ENCODE results near the gene HOXD12. TPM values are rescaled to one million over a fixed set of nuclear protein-coding genes. Genes with fewer than 3 reads are reported as not detected.

HOXD12 gene
- total RNA-seq, 3 donors from 2014 or later (not counting 1 experiment from before 2014, with no cell fraction given): not detected

- no peak overlapping the region for H3K4me3 Mint-ChIP-seq
- H3K4me1 ChIP-seq (ENCODE audit: control insufficient read depth, insufficient read depth, low read length): peaks cover 12% of the 10 kb centered on the region
- no peak overlapping the region for H3K27ac ChIP-seq (ENCODE audit: low read length)
- peaks cover 78 to 83% of the 10 kb centered on the region in 2 donors for H3K27me3 Mint-ChIP-seq (ENCODE audit: low read depth in 2 of 2)
- no peaks in the 10 kb centered on the region for H3K36me3 ChIP-seq (ENCODE audit: control insufficient read depth, insufficient read depth, low read length)
- ATAC-seq (no peak), DNase-seq (peak in 1 of 2 donors; percentile 9)
- H3K9me3 ChIP-seq (ENCODE audit: control insufficient read depth, insufficient read depth, low read length): peaks cover 4% of the 10 kb centered on the region
- TF ChIP-seq CTCF (IDR thresholded peaks at IDR 0.05): no peak
- no peaks in the 10 kb centered on the region for H3K36me3 Mint-ChIP-seq
- H3K4me1 Mint-ChIP-seq: peaks cover 12 to 35% of the 10 kb centered on the region in 2 donors
- no peak overlapping the region for H3K4me3 ChIP-seq (ENCODE audit: low read length)
- H3K9me3 Mint-ChIP-seq: no peaks in the 10 kb centered on the region
- intact Hi-C loops (cut with micrococcal nuclease): no loop called here
- H3K27ac Mint-ChIP-seq: no peak overlapping the region
- WGBS (ENCODE audit: insufficient coverage): 21% methylated on average over 4 of the region's 5 CpGs
- peaks cover 92% of the 10 kb centered on the region for H3K27me3 ChIP-seq (ENCODE audit: control insufficient read depth, insufficient read depth, low read length)
These were observed 2.2 kb downstream of the HOXD12 start for GRCh38 chr2:176101842-176102241.

GRCh38 chr2:176102309-176102866, 2.8 kb downstream of the HOXD12 start:
- H3K27me3 ChIP-seq (ENCODE audit: control insufficient read depth, insufficient read depth, low read length): peaks cover 86% of the 10 kb centered on the region

GRCh38 chr2:176103194-176103593, 3.6 kb downstream of the HOXD12 start:
- no peak overlapping the region for H3K27ac Mint-ChIP-seq
- WGBS (ENCODE audit: insufficient coverage): 27% methylated on average over 4 of the region's 7 CpGs

More at GRCh38 chr2:176102309-176102866, 2.8 kb downstream of the HOXD12 start:
- no peak for ATAC-seq
- no peaks in the 10 kb centered on the region for H3K36me3 ChIP-seq (ENCODE audit: control insufficient read depth, insufficient read depth, low read length)
- DNase-seq: no peak
- Mint-ChIP-seq H3K4me1 (peaks cover 7 to 29% of the 10 kb centered on the region in 2 donors), H3K27ac (no peak overlapping the region), H3K9me3 (no peaks in the 10 kb centered on the region), H3K36me3 (no peaks in the 10 kb centered on the region), H3K4me3 (no peak overlapping the region), H3K27me3 (ENCODE audit: low read depth in 2 of 2) (peaks cover 73 to 83% of the 10 kb centered on the region in 2 donors)
- intact Hi-C loops (cut with micrococcal nuclease): no loop called here
- peaks cover 4% of the 10 kb centered on the region for H3K9me3 ChIP-seq (ENCODE audit: control insufficient read depth, insufficient read depth, low read length)
- no peak for TF ChIP-seq CTCF (IDR thresholded peaks at IDR 0.05)
- peaks cover 10% of the 10 kb centered on the region for H3K4me1 ChIP-seq (ENCODE audit: control insufficient read depth, insufficient read depth, low read length)
- WGBS (ENCODE audit: insufficient coverage): 10% methylated on average over 7 of the region's 7 CpGs
- H3K4me3 ChIP-seq (ENCODE audit: low read length): no peak overlapping the region
- H3K27ac ChIP-seq (ENCODE audit: low read length): no peak overlapping the region

More at GRCh38 chr2:176103194-176103593, 3.6 kb downstream of the HOXD12 start:
- no peaks in the 10 kb centered on the region for H3K36me3 ChIP-seq (ENCODE audit: control insufficient read depth, insufficient read depth, low read length)
- peaks cover 4% of the 10 kb centered on the region for H3K9me3 ChIP-seq (ENCODE audit: control insufficient read depth, insufficient read depth, low read length)
- DNase-seq (no peak), ATAC-seq (no peak)
- peaks cover 65 to 75% of the 10 kb centered on the region in 2 donors for H3K27me3 Mint-ChIP-seq (ENCODE audit: low read depth in 2 of 2)
- intact Hi-C loops (cut with micrococcal nuclease): no loop called here
- H3K27me3 ChIP-seq (ENCODE audit: control insufficient read depth, insufficient read depth, low read length): peaks cover 78% of the 10 kb centered on the region
- no peaks in the 10 kb centered on the region for H3K36me3 Mint-ChIP-seq
- no peak overlapping the region for H3K4me3 Mint-ChIP-seq
- no peak overlapping the region for H3K4me3 ChIP-seq (ENCODE audit: low read length)
- no peak overlapping the region for H3K27ac ChIP-seq (ENCODE audit: low read length)
- no peak for TF ChIP-seq CTCF (IDR thresholded peaks at IDR 0.05)
- peaks cover 3% of the 10 kb centered on the region for H3K4me1 ChIP-seq (ENCODE audit: control insufficient read depth, insufficient read depth, low read length)
- peaks cover 0 to 22% of the 10 kb centered on the region in 2 donors for H3K4me1 Mint-ChIP-seq
- no peaks in the 10 kb centered on the region for H3K9me3 Mint-ChIP-seq
